GM18526 (cell line): Measurements from ENCODE around the gene PLEKHA5.

Source experiments
- POLR2A ChIP-seq: IDR thresholded peaks from 3 replicates; pipeline ENCODE4 v1.6.1; 2011; ENCODE audit not compliant: insufficient read length; ENCODE audit errors: extremely low read depth

PLEKHA5 gene

GRCh38 chr12:19148860-19149259 lies 19.3 kb downstream of the PLEKHA5 start:
- TF ChIP-seq POLR2A, result no peak

DNA sequence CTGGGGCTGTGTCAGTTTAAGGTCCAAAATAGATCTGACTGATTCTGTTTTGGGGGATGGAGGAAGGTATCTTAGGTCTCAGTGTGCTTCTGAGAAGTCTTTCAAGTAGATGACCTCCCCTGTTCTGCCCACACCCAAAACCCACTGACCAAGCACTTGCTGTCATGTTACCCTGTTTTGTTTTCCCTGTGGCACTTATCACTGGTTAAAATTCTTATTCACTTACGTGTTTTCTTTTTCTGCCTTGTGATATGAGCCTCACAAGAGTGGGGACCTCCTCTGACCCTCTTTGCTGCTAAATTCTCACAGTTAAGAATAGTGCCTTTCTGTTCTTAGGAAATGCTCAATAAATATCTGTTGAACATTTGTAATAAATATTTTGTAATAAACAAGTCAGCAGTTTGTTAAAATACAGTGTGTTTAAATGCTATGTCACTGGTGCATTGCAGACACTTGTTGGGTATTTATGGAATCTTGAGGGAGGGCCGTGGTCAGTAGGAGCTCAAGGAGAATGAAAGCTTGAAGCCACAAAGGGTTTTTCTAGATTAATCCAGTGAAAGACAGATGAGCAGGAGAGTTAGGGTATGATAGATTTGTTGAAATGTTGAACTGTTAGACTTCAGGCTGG lies 20.9 kb downstream of the PLEKHA5 start:
- no peak for TF ChIP-seq POLR2A

DNA sequence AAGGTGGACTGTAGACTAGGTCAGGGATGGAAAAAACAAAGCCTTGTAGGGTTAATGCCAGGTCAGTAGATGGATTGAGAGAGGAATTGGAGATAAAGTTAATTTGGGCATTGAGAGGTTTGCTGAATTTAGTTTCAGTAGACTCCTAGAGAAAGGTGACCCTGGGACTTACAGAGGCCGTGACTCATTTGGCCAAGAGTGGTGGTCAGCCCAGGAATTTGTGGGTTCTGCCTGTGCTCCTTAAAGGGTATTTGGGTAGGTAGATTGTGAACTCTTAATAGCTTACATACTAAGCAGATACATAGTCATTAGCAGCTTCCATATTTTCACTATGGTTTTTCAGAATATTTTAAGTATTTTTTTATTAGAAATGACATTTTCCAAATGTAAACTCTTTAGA lies 21.8 kb downstream of the PLEKHA5 start:
- TF ChIP-seq POLR2A, result no peak

- TF ChIP-seq POLR2A, result no peak
Measured at GRCh38 chr12:19153396-19153795, 23.9 kb downstream of the PLEKHA5 start.

DNA sequence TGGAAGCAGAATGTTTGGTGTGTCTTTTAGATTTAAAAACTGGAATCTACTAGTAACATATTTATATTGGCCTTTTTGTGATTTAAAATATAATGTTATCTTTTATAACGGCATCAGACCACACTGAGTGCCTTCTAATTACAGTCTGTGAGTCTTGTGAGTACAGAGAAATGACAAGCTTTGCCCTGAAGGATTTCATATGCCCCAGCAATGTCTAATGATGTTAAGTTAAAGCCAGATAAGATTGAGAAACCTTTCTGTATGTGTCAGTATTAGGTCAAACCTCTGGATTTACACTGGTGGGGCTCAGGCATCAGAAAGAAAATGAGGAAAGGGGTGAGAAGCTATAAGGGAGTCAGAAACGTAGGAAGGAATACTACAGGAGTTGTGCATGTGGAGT lies 25.2 kb downstream of the PLEKHA5 start:
- TF ChIP-seq POLR2A, result no peak

DNA sequence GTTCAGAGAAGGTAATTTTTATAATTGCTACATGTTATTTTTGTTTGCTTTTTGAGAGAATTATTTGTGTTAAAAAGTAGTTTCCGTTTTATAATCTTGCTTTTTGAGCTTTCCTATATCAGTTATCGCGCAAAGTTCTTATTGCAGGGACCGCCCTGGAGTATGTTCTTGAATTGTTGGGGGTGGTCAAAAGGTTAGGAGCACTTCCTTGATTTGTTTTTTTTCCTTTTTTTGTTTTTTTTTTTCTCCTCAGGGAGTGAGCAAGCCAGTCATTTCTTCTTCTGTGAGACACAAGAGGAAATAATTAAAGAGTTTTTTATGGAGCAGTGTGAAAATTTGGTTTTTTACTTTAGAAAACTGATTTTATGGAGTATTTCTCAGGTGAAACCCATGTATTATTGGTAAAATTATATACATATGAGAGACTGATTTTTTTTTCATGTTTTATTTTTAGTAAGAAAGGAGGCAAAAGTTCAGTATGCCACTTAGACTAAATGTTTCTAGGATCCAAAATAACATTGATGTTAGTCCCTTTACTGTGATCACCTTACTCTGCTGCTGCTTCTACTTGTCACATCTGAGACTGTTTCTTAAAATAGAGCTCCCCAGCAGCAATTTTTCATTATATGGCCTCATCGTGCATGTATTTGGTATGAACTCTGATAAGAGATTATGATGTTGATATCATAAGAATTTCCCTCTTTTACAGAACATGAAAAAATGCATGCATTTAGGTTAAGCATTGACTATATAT lies 26.6 kb downstream of the PLEKHA5 start:
- TF ChIP-seq POLR2A, result no peak

DNA sequence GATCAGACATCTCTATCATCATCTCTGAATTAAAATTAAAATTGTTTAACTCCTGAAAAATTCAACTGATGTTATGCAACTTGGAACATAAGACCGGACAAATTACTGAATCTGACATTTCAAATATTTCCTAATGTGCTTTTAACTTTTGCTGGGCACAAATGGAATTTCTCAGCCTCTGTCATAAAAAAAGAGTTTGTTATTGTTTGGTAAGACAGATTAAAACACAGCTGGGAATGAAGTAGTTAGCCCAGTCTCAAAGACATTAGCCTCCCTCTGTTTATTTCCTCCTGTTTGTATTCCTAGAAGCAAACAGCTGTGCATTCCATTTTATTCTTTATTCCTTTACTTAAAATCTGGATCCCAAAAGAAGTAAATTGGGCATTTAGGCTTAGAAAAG lies 29.4 kb downstream of the PLEKHA5 start:
- no peak for TF ChIP-seq POLR2A

- no peak for TF ChIP-seq POLR2A
Measured at GRCh38 chr12:19161216-19161615, 31.7 kb downstream of the PLEKHA5 start.

DNA sequence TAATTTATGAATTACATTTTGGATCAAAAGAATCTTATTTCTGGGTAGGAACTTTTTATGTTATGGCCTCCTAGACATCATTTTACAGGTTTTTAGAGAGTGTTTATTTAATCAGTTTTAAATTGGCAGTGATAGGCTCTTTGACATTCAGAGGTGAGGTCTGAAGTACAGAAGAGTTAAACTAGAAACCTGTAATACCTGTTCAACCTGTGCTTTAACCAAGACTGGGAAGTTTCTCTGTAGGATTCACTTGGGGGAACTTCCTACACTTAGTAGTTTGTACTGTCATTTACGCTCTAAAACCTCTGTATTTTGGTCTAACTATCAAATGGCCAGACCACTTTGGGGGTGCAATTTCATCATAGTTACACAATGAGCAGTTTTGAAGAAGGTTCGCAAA lies 35.9 kb downstream of the PLEKHA5 start:
- no peak for TF ChIP-seq POLR2A

- TF ChIP-seq POLR2A, result no peak
Measured at GRCh38 chr12:19166387-19166786, 36.9 kb downstream of the PLEKHA5 start.

DNA sequence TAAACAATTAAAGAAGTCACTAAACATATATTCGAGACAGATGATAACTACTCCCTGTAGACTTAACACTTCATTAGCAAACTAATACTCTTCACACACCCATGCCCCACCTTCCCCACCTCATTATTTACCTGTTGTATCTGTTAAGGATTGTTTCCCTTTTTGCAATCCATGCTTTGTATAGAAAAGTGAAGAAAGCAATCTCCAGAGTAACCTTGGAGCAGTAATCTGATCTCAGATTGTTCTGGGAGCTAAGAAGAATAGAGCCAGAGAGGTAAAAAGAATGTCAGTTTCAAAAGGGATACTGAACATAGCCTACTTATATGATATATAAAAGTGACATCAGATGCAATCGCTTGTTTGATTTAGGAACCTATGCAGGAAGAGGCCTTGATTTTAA lies 37.4 kb downstream of the PLEKHA5 start:
- no peak for TF ChIP-seq POLR2A

DNA sequence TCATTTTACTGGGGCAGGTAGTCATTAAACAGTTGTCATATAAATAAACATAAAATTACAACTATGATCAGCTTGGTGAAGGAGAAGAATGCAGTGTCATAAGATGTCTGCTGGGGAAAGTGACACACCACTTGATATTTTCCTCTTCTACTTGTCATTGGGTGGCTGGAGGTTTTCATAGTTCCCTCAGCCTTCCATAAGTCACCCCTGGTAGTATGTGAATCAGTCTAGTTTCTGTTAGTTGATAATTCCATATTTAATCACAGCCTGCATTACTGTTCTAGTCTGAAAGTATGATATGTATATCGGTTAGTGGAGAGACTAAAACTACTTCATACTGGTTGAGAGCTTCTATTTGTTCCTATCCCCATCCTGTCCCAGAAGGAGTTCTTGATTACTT lies 38.2 kb downstream of the PLEKHA5 start:
- no peak for TF ChIP-seq POLR2A

GRCh38 chr12:19168644-19169043 lies 39.1 kb downstream of the PLEKHA5 start:
- TF ChIP-seq POLR2A, result no peak

DNA sequence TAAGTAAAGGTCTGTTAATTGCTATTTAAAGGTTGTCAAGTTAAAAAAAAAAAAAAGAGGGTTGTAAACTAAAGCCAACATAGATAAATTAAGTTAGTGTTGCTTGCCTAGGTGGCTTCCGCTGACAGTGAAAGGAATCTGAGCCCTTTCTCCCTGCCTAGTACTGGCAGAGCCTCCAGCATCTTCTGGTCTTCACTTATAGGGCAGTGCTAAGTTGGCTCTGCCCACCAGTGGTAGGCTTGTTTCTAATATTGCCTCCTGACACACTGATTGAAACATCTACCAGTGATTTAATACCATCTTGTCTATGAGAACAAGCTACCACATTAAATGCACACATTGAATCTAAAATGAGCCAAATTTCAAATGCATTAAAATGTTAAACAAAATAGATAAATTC lies 39.7 kb downstream of the PLEKHA5 start:
- TF ChIP-seq POLR2A, result no peak

GRCh38 chr12:19171731-19172130 lies 42.2 kb downstream of the PLEKHA5 start:
- no peak for TF ChIP-seq POLR2A

GRCh38 chr12:19177754-19178153 lies 48.2 kb downstream of the PLEKHA5 start:
- TF ChIP-seq POLR2A, result no peak

DNA sequence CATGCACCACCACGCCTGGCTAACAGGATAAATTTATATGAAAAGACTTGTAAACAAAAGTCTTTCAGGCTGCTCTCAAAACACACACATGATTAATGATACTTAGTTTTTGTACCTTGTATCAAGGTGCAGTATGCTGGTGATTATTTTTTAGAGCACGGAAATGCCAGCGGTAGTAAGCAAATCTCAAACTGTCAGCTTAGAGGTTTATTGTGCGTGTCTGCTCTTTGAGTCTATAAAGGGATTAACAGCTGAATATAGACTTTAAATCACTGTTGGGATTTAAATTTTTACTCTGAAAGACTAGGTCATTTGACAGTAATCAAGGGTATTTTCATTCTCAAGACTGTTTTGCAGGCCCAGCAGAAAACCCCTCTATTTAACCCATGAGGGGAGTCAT lies 50.5 kb downstream of the PLEKHA5 start:
- TF ChIP-seq POLR2A, result no peak
